NCI-H1417 treated with DMSO at 0.1 percent for 48 hours (cell line): Measurements from ENCODE around the gene PRDM5.

Source experiments
- DNase-seq: peaks from one replicate; lab custom pipeline; 2025; lab: John Stamatoyannopoulos, UW

Gene PRDM5

DNA sequence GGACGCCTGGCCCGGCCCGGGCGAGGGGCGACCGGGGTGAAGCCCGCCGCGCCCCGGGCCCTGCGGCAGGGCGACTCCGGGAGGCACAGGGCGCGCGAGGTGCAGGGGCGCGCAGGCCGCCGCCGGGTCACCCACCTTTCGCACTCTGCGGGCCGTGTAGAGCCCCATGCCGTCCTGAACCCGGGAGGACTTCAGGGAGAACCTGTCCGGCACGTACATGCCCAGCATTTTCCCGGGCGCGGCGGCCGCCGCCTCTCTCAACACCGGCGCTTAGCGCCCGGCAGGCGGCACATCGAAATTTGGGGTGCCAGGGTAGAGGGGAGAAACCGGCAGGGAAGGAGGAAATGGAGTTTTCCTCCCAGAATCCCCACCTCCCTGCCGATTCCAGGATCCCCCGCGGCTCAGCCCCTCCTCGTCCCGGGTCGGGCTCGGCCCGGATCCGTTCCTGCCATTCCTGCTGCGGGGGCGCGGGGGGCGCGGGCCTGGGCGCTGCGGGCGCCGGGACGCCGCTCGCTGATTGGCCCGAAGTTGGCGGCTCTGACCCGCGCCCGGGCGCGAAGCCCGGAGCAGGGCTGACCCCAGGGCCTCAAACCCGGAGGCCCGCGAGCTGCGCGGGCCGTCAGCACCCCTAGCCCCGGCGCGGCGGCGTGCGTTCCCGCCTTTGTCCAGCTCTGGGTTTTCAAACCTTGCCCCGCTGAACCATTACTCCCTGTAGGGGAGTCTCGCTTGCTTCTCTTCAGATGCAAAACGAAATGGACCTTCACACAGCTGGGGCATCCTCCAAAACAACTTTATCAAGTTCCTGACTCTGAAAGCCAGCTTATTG is at the start of gene PRDM5:
TSS of gene PRDM5 (minus strand) at position 346 of the 826 bp plus-strand sequence. CDS start at position 228, 118 bp downstream.
- DNase-seq, result no peak

DNA sequence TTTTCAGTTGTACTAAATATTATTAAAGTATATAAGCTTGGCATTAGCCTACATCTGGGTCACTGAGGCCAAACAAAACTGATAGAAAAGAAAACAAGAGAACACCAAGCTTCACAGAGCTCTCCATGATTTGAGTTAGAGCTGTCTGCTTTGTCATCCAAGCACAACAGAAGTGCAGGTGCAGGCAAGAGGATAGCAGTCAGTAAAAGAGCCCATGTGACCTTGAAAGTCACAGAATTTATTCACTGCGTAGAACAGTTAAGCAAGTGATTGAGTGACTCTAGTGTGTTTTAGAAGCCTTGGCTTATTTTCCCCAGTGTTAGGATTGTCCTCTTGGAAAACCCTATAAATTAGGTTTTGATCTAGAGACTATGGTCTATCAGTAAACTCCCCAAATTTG is 49.4 kb upstream of the PRDM5 start:
- DNase-seq, result no peak

DNA sequence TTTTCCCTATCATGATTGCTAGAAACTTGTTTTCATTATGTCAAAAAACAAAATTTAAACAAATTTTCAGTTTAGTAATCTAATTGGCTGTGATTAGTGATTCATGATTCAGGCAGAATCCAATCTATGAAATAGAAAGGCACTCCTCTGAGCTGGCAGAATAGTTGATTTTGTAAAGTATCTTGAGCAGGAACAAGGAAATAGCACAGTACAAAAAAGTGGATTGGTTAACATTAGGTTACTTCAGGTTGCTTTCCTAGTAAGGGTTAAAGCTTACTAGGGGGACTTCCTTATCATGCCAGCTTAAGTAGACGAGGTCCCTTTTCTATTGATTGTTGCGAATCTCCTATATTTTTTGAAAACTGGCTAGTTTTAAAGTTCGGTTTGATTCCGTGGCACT is 43.4 kb upstream of the PRDM5 start:
- no peak for DNase-seq

DNA sequence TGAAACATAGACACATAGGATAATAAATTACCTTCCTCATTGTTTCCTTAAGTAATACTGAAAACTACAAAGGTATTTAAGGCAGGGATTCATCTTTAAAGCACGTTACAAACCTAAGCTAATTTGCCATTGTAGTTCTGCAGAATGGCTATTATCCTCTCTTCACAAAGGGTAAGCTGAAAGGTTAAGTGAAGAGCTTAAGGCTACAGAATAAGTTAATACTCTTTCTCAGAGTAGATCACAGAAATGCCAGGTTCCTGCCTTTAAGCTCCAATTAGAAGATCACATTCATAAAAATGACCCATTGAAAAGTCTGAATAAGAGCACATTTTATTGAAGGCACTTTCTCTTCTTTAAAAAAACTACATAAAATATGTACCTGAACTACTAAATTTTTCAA is 42.1 kb upstream of the PRDM5 start:
- DNase-seq, result no peak

DNA sequence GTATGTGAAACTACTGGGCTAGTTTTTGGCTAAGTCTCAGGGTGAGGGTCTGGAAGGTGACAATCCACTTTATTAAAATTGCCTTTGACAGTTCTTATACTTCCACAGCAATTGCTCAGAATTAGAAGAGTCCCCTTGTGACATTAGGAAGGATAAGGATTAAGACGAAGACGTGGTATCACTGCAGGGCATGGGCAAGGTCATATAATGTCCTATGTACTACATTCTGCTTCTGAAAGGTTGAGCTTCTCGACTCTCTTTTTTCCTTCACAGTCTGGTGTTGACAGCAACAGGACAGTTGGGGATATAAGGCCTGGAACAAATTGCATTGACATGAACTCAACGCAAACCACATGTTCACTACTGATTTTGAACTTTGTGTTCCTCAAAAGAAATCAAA is 40.9 kb upstream of the PRDM5 start:
- no peak for DNase-seq

DNA sequence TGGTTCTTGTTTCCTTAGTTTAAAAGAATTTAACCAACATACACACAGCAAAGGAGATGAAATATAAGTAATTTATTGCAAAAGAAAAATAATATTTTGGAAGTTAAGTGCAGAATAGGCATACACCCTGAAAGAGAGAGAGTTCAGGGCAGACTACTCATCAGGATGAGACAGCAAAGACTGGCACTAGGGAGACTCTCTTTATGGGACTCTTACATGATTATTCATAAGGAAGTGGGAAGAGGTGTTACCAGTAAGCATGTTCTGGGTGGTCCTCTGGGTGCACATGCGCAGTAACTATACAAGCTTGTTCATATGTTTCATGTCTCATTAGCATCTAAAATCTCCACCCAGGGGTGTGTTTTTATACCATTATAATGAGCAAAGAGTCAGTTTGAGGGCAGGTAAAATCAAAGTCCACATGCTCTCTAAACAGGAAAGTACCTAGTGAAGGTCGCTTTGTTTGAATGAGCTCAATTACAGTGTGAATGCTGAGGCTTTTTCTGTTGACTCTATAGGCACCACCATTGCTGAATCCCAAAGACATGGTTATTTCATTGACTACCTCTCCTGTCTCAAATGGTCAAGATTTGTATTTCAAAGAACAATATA is 38.2 kb upstream of the PRDM5 start:
- DNase-seq, result no peak

DNA sequence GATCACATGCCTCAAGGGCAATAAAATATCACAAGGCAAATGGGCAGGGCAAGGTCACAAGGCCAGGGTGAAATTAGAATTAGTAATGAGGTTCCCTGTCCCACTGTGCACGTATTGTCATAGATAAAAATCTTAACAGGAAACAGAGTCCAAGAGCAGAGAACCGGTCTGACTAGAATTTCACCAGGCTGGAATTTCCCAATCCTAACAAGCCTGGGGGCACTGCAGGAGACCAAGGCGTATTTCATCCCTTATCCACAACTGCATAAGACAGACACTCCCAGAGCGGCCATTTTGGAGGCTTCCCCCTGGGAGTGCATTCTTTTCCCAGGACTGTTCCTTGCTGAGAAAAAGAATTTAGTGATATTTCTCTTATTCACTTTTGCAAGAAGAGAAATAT is 25.9 kb upstream of the PRDM5 start:
- DNase-seq, result no peak

DNA sequence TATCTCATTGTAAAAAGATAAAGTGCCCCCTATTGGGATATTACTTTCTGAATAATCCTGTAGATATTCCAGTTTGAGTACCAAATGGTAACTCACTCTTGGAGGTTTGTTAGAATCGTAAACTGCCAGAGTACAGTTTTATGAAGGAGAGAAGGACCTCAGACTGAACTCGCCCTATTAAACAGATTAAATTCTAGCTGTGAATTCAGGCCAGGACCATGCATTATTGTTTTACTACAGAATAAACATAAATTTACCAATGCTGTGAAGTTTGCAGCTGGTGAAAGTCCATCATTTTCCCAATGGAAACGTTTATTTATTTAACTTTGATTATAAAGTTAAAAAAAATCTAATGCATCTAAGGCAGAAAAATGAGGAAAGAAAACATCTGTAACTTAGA is 20.2 kb upstream of the PRDM5 start:
- DNase-seq, result no peak

DNA sequence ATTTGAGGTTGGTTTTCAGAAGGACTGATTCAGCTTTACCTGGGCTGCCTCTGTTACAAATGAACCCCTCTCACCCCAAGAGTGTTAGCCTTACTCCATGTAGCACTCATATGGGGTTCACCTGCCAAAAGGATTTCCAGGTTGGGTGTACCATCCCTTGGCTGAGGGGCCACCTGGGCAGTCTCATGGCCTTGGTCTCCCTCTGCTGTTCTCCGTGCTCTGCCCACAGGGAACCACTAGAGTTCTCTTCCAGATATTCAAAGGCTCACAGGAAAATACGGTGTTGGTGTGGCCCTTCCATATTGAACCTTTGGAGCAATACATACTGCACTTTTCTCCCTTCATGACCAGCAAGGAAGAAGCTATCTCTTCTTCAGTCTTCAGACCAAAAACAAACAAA is 18.0 kb upstream of the PRDM5 start:
- DNase-seq, result no peak

DNA sequence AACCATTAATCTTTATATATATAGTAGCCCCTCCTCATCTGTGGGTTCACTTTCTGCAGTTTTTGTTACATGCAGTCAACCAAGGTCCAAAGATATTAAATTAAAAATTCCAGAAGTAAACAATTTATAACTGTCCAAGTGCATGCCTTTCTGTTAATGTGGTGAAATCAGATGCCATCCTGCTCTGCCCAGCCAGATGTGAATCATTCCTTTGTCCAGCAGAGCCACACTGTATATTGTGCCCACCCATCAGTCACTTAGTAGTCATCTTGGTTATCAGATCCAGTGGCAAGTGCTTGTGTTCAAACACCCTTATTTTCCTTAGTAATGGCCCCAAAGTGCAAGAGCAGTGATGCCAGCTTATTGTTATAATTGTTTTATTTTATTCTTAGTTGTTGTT is 17.2 kb upstream of the PRDM5 start:
- no peak for DNase-seq

DNA sequence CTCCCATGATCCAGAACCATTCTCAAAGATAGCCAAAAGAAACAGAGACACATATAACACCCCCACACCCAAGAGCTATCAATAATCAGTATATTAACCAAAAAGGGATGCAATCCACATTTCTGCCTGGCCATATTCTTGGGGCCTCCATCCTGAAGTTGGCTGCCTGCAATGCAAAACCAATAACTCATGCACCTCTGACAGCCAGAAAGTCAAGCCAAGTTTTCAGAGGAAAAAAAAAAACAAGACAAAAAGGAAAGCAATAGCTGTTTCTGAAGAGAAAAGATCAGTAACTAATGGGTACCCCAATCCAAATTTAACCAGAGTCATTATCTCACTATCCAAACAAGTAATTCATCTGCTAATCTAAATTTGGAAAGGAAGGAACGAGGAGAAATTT is 7.3 kb upstream of the PRDM5 start:
- DNase-seq, result no peak

DNA sequence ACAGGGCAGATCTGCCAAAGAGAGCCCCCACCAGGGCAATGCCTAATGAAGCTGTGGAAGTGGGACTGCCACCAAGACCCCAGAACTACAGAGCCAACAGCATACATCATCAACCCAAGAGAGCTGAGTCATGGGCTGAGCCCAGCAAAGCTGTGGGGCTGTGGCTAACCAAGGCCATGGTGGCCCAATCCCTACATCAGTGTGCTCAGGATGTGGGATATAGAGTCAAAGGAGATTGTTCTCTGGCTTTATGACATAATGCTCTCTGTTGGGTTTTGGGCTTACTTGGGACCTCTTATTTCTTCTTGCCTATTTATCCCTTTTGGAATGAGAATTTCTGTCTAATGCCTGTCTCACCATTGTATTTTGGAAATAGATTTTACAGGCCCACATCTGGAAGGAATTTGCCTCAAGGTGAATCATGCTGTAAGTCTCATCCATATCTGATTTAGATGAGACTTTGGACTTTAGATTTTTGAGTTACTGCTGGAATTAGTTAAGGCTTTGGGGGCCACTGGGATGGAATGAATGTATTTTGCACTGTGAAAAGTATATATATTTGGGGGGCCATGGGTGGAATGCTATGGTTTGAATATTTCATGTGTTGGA is 5.4 kb upstream of the PRDM5 start:
- DNase-seq, result no peak

DNA sequence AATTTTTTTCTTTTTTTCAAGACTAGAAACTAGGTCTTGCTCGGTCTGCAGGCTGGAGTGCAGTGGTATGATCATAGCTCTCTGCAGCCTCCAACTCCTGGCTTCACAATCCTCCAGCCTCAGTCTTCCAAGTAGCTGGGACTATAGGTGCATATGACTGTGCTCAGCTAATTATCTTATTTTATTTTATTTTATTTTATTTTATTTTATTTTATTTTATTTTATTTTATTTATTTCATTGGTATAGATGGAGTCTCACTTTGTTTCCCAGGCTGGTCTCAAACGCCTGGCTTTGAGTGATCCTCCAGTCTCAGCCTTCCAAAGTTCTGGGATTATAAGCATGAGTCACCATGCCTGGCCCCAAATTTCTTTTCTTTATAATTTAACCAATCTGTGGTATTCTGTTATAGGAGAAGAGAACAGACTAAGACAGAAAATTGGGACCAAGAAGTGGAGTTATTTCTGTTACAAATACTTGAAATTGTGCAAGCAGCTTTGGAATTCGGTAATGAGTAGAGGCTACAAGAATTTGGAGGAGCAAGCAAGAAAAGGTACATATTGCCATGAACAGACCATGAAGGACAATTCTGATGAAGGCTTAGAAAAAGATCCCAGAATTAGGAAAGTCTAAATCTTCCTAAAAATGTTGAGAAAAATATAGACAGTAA is 4.0 kb upstream of the PRDM5 start:
- DNase-seq, result no peak

DNA sequence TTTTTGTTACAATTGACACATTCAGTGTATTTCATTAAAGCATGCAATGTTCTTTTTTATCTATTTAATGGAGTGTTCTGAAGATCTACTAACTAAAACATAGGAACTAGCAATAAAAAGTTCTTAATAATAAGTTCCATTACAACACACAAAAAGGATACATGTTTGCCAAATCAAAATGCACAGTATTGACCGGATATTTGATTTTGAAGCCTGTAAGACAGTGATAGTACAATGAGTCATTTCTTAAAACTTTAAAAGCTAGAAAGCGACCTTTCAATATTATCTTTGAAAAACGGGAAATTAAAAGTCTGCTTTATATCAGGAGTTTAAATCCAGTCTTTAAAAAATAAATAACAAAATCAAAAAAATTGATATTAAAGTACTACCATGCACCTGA is 2.4 kb upstream of the PRDM5 start:
- DNase-seq, result no peak

DNA sequence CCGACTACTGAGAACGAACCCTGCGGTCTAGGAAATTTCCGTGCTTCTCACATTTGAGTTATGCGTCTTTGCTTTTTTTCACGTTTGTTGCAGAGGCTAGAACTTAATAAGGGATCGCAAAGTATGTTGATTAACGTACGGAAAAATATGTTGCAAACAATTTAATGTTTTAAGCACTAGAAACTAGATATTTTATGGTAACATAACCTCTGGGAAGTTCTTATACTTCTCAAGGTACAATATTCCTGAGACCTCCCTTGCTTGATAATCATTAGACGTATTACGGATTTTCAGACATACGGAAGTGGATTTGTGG is 639 bp upstream of the PRDM5 start:
- no peak for DNase-seq

DNA sequence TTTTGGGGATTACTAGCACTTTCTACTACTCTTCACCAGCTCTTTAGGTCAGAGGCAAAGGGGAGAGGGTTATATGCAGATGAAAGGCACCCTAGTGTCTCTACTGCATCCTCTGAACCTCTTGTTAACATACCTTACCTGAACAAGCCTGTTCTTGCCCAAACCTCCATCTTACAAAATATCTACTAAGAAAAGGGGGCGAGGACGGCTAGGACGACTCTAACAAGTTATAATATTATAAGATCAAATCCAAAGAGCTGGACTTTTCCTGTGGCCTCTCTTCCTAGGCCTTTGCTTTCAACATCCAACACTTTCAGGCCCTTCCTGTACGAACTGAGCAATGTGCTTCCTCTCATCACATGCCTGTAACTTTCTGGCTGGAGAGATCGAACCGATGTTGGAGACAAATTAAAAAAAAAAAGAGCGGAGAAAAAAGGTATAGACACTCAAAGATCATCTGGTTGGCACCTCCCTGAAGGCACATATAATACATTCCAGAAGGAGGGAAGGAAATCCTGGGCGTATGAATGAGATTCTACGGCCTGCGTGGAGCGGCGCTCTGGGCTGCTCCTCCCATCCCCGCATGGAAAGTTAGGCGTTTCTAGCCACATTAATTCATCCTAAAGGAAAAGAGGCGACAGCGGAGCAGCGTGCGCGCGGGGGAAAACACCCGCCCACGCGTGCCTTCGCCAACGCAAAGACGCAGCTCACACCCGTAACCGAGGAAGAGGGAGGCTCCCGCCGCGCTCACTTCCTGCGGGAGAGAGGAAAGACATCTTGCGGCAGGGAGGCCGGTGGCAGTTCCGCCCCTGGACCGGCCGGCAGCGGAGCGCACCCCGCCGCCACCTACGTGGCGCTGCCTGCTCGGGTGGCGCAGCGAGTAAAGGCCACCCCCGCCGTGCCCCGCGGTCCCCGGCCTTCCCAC is 808 bp downstream of the PRDM5 start:
- DNase-seq, result no peak

DNA sequence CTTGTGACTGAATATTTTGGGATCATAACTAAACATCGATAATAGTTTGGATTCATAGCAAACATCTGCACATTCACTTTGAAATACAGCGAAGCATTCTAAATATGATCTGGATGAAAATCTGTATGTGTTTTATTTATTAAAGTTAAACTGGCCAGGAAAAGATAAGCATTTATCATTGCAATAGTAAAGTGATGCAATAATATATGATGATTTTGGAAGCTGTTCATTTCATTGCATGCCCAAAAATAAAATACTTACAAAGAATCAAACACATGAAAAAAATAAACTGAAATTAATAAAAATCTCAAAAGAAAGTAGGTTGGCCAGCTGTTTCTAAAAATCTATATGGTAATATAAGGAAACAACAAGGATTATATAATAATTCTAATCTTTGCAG is 1.9 kb downstream of the PRDM5 start:
- DNase-seq, result no peak

DNA sequence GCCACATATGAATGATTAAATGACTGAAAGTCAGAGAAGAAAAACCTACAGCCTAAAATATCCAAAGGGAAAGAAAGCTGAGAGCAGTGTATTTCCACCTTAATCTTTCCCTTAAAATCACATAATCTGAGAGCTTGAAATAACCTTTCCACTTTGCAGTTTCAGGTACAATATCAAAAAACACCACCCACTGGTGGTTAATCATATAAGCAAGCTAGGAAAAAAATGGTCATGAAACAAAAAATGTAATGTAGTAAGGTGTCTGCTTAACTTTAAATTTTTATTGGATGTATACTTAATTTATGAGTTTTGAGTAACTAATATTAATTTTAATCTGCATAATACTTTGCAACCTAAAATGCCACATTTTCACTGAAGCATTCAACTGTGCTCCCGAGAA is 3.2 kb downstream of the PRDM5 start:
- no peak for DNase-seq

DNA sequence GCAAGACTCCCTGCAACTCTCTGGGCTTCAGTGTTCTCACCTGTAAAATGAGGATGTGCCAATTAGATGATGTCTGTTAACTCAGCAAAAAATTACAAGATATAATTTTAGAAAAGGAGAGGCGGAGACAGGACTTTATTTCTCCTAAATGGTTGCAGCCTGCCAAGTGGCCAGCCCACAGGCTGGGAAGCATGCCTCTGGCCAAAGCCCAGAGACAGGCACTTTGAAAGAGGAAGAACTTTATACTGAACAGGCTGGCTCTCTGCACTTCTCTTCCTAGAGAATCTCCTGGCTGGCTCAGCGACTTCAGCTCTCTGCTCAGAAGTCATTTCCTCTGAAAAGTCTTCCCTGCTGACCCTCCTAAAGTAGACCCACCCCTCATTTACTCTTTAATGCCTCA is 3.7 kb downstream of the PRDM5 start:
- DNase-seq, result no peak

DNA sequence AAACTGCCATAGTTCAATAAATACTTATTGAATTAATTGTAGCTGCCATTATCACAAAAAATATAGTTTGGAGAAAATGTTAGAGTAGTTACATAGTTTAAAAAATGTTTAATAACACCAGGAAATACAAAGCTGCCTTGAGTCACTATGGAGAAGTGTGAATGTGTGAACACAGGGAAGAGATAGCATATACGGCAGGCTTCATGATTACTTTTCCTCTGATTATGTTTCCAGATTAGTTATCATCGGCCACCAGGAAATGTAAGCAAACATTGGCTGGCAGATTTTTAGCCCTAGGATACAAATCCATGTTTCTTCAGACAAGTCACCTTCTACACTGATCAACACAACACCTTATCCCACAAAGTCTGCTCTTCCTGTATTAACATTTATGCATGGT is 4.4 kb downstream of the PRDM5 start:
- no peak for DNase-seq

DNA sequence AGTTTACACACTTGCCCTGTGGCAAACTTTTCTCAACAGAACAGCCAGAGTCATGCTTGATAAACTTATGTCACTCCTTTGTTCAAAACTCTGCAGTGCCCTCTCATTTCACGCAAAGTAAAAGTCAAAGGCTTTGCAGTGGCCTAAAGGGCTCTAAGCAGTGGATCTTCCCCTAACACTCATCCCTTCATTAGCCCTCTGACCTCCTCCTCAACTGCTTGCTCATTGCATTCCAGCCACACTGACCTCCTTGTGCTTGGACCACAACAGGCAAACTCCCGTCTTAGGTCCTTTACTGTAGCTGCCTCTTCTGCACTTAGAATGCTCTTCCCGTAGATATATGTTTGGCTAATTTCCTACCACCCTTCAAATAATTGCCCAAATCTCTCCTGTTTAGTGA is 5.6 kb downstream of the PRDM5 start:
- no peak for DNase-seq

DNA sequence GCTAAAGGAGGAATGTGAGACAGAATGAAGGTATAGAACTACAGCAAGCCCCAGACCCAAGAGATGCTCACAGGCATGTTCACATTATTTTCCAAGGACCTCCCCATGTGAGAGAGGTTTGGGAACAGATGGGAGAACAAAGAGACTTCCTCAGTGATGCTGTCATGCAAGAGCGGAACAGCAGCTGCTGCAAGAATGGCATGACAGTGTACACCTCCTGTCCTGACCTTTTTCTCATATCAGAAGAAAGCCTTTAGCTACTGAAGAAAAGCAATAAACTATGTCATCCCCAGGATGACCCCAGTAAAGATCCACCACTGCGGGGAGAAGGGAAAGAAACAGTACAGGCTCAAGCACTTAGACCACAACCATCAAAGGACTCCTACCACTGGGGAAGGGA is 7.2 kb downstream of the PRDM5 start:
- DNase-seq, result no peak
